Loucy (cell line): ENCODE results near the gene OLFM1.
"Not testable (repeated sequence)": the region's sequence is repeated elsewhere in the genome, so short reads cannot be mapped to it uniquely, and the experiment has no call there.

Experiments
- H2AFZ ChIP-seq: fragments of 200-600 bp; sonication (generic); 2 replicates; pipeline ENCODE4 v1.6.0; 2016; ENCODE audit warnings: antibody characterized with exemption, mild to moderate bottlenecking, low read length, moderate library complexity
- H3F3A ChIP-seq: fragments of 200-600 bp; 2 replicates; pipeline ENCODE4 v1.6.0; 2016; ENCODE audit warnings: antibody characterized with exemption, low read depth, mild to moderate bottlenecking
- H3K27me3 ChIP-seq: fragments of 200-600 bp; sonication (generic); 2 replicates; pipeline ENCODE4 v1.6.1; 2014; ENCODE audit warnings: low read length, mild to moderate bottlenecking; ENCODE audit not compliant: insufficient read depth, poor library complexity, severe bottlenecking
- H3K36me3 ChIP-seq: fragments of 200-600 bp; sonication (generic); 2 replicates; pipeline ENCODE4 v1.6.1; 2016; ENCODE audit warnings: low read length; ENCODE audit not compliant: insufficient read depth
- H3K4me1 ChIP-seq: fragments of 200-600 bp; sonication (generic); 2 replicates; pipeline ENCODE4 v1.5.1; 2014; ENCODE audit warnings: low read length, mild to moderate bottlenecking; ENCODE audit not compliant: insufficient read depth, poor library complexity, severe bottlenecking
- H3K4me2 ChIP-seq: fragments of 200-600 bp; sonication (generic); 2 replicates; pipeline ENCODE4 v1.6.0; 2014; ENCODE audit warnings: antibody characterized with exemption, low read length, low read depth, mild to moderate bottlenecking; ENCODE audit not compliant: poor library complexity, severe bottlenecking
- H3K4me3 ChIP-seq: fragments of 200-600 bp; sonication (generic); 2 replicates; pipeline ENCODE4 v1.5.1; 2014; ENCODE audit warnings: low read length, mild to moderate bottlenecking, mixed read lengths; ENCODE audit not compliant: poor library complexity, severe bottlenecking
- H3K79me2 ChIP-seq: fragments of 200-600 bp; sonication (generic); 2 replicates; pipeline ENCODE4 v1.6.1; 2014; ENCODE audit warnings: low read length; ENCODE audit not compliant: insufficient read depth
- H3K9ac ChIP-seq: fragments of 200-600 bp; sonication (generic); 2 replicates; pipeline ENCODE4 v1.6.0; 2014; ENCODE audit warnings: mild to moderate bottlenecking, low read depth, low read length, moderate library complexity; ENCODE audit not compliant: poor library complexity, severe bottlenecking
- H3K9me2 ChIP-seq: fragments of 200-600 bp; sonication (generic); replicated peaks from 2 replicates; pipeline ENCODE4 v1.6.1; 2016; ENCODE audit warnings: low read depth, low read length, mixed read lengths
- H3K9me3 ChIP-seq: fragments of 200-600 bp; sonication (generic); 2 replicates; pipeline ENCODE4 v1.6.1; 2014; ENCODE audit warnings: mild to moderate bottlenecking, antibody characterized with exemption, low read length, low read depth; ENCODE audit not compliant: insufficient read depth
- H4K20me1 ChIP-seq: fragments of 200-600 bp; sonication (generic); 2 replicates; pipeline ENCODE4 v1.6.0; 2014; ENCODE audit warnings: antibody characterized with exemption, low read length, mild to moderate bottlenecking; ENCODE audit not compliant: insufficient read depth, poor library complexity, severe bottlenecking
- EZH2phosphoT487 ChIP-seq: fragments of 200-600 bp; IDR thresholded peaks from 2 replicates; pipeline ENCODE4 v1.6.1; 2018; ENCODE audit warnings: antibody characterized with exemption, mild to moderate bottlenecking, moderate library complexity, borderline replicate concordance
- TF ChIP-seq, protein P1 (sequence below): fragments of 200-600 bp; sonication (generic); conservative IDR thresholded peaks from 2 replicates; pipeline ENCODE4 v1.5.1; 2014; ENCODE audit warnings: mild to moderate bottlenecking, antibody characterized with exemption, low read length

OLFM1 gene

GRCh38 chr9:135147938-135148337 is 60.5 kb downstream of the OLFM1 start:
- H3K4me1 ChIP-seq = no peaks in the 10 kb centered on the region
- H3K27me3 ChIP-seq = no peaks in the 10 kb centered on the region
- no peaks in the 10 kb centered on the region for H4K20me1 ChIP-seq
- H3K36me3 ChIP-seq = no peaks in the 10 kb centered on the region
- no peaks in the 10 kb centered on the region for H3F3A ChIP-seq
- no peaks in the 10 kb centered on the region for H3K79me2 ChIP-seq
- no peak overlapping the region for H2AFZ ChIP-seq
- H3K4me3 ChIP-seq = no peak overlapping the region
- H3K9ac ChIP-seq = no peak overlapping the region
- H3K4me2 ChIP-seq = no peak overlapping the region
- no peaks in the 10 kb centered on the region for H3K9me2 ChIP-seq
- H3K9me3 ChIP-seq = peaks cover 32% of the 10 kb centered on the region; the same call in 1 of the 2 replicates
- no peak for TF ChIP-seq EZH2phosphoT487
- TF ChIP-seq, protein P1, sequence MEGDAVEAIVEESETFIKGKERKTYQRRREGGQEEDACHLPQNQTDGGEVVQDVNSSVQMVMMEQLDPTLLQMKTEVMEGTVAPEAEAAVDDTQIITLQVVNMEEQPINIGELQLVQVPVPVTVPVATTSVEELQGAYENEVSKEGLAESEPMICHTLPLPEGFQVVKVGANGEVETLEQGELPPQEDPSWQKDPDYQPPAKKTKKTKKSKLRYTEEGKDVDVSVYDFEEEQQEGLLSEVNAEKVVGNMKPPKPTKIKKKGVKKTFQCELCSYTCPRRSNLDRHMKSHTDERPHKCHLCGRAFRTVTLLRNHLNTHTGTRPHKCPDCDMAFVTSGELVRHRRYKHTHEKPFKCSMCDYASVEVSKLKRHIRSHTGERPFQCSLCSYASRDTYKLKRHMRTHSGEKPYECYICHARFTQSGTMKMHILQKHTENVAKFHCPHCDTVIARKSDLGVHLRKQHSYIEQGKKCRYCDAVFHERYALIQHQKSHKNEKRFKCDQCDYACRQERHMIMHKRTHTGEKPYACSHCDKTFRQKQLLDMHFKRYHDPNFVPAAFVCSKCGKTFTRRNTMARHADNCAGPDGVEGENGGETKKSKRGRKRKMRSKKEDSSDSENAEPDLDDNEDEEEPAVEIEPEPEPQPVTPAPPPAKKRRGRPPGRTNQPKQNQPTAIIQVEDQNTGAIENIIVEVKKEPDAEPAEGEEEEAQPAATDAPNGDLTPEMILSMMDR = no peak

GRCh38 chr9:135148386-135148785 is 60.9 kb downstream of the OLFM1 start:
- no peak overlapping the region for H3K4me2 ChIP-seq

DNA sequence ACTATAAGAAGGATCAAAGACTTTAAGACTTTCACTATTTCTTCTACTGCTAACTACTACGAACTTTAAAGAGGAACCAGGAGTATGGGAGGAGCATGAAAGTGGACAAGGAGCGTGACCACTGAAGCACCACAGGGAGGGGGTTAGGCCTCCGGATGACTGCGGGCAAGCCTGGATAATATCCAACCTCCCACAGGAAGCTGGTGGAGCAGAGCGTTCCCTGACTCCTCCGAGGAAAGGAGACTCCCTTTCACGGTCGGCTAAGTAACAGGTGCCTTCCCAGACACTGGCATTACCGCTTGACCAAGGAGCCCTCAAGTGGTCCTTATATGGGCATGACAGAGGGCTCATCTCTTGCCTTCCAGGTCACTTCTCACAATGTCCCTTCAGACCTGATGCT is 62.4 kb downstream of the OLFM1 start:
- not testable (repeated sequence) for H3K36me3 ChIP-seq, H4K20me1 ChIP-seq, H3K4me3 ChIP-seq, H2AFZ ChIP-seq, H3K9ac ChIP-seq, H3K9me2 ChIP-seq, H3K4me2 ChIP-seq, H3F3A ChIP-seq, H3K4me1 ChIP-seq, H3K79me2 ChIP-seq, H3K27me3 ChIP-seq
- peaks cover 31% of the 10 kb centered on the region; the same call in 1 of the 2 replicates for H3K9me3 ChIP-seq

More at GRCh38 chr9:135148386-135148785, 60.9 kb downstream of the OLFM1 start:
- no peaks in the 10 kb centered on the region for H3K27me3 ChIP-seq
- no peaks in the 10 kb centered on the region for H3K9me2 ChIP-seq
- no peak overlapping the region for H3K9ac ChIP-seq
- H3K4me3 ChIP-seq = no peak overlapping the region
- TF ChIP-seq, protein P1 = no peak
- no peak for TF ChIP-seq EZH2phosphoT487
- H3K79me2 ChIP-seq = no peaks in the 10 kb centered on the region
- peaks cover 32% of the 10 kb centered on the region; the same call in 1 of the 2 replicates for H3K9me3 ChIP-seq
- no peaks in the 10 kb centered on the region for H3F3A ChIP-seq
- no peaks in the 10 kb centered on the region for H4K20me1 ChIP-seq
- no peaks in the 10 kb centered on the region for H3K4me1 ChIP-seq
- H2AFZ ChIP-seq = no peak overlapping the region
- no peaks in the 10 kb centered on the region for H3K36me3 ChIP-seq

DNA sequence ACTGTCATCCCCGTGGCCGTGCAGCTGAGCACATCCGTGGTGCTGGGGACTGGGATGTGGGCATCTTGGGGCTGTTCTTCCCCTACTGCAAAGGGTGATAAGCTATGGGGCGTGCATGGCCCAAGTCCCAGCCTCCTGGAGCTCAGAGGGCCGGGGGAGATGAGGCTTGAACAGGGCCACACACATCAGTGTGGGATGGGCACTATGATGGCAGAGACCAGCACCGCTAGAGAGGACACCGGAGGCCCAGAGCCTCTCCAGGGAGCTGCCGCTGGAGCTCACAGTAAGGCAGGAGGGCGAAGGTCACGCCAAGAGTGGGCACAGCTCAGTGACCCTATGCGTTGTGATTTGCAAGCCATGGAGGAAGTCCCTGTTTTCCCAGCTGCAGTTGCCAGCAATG is 63.5 kb downstream of the OLFM1 start:
- Histone ChIP-seq H3K9ac (no peak overlapping the region), H3K79me2 (no peaks in the 10 kb centered on the region), H4K20me1 (no peaks in the 10 kb centered on the region), H3F3A (no peaks in the 10 kb centered on the region), H3K4me2 (no peak overlapping the region), H3K27me3 (no peaks in the 10 kb centered on the region), H3K36me3 (no peaks in the 10 kb centered on the region), H2AFZ (no peak overlapping the region), H3K4me1 (no peaks in the 10 kb centered on the region), H3K9me3 (peaks cover 28% of the 10 kb centered on the region; the same call in 1 of the 2 replicates), H3K4me3 (no peak overlapping the region), H3K9me2 (no peaks in the 10 kb centered on the region)
- TF ChIP-seq, protein P1 = no peak
- no peak for TF ChIP-seq EZH2phosphoT487
